GM12878 (cell line): Measurements from ENCODE around the gene TM7SF3. TPM values are rescaled to one million over a fixed set of nuclear protein-coding genes. Genes with fewer than 3 reads are reported as not detected.

ENCODE experiments used
- CBFB ChIP-seq: IDR thresholded peaks from 2 replicates; pipeline ENCODE4 v1.6.1; 2016; ENCODE audit warnings: antibody characterized with exemption, low read depth
- CBX3 ChIP-seq: fragments of 200-600 bp; sonication (generic); IDR thresholded peaks from 2 replicates; pipeline ENCODE4 v1.6.1; 2016; ENCODE audit warnings: low read depth, borderline replicate concordance
- CREB1 ChIP-seq: IDR thresholded peaks from 2 replicates; pipeline ENCODE4 v1.6.1; 2012; ENCODE audit warnings: low read depth, mild to moderate bottlenecking, inconsistent platforms
- FOS ChIP-seq: IDR thresholded peaks from 3 replicates; pipeline ENCODE4 v1.6.1; 2011; ENCODE audit warnings: borderline replicate concordance; ENCODE audit not compliant: insufficient read length; ENCODE audit errors: extremely low read depth
- FOXM1 ChIP-seq: IDR thresholded peaks from 2 replicates; pipeline ENCODE4 v1.6.1; 2012; ENCODE audit warnings: low read depth, mild to moderate bottlenecking, inconsistent platforms, low read length, moderate library complexity
- KDM1A ChIP-seq: fragments of 200-600 bp; sonication (generic); IDR thresholded peaks from 2 replicates; pipeline ENCODE4 v1.6.1; 2016; ENCODE audit warnings: borderline replicate concordance
- NFYB ChIP-seq: IDR thresholded peaks from 2 replicates; pipeline ENCODE4 v1.6.1; 2011; ENCODE audit warnings: low read depth, mild to moderate bottlenecking, low read length, improper control_type of control experiment, moderate library complexity; ENCODE audit not compliant: insufficient read depth
- NR2C2 ChIP-seq: IDR thresholded peaks from 2 replicates; pipeline ENCODE4 v1.6.1; 2011; ENCODE audit warnings: borderline replicate concordance, low read depth; ENCODE audit not compliant: control insufficient read depth, insufficient read length
- RAD51 ChIP-seq: fragments of 450-650 bp; IDR thresholded peaks from 2 replicates; pipeline ENCODE4 v1.6.1; 2016; ENCODE audit warnings: moderate library complexity, mild to moderate bottlenecking, inconsistent platforms
- WRNIP1 ChIP-seq: IDR thresholded peaks from 2 replicates; pipeline ENCODE4 v1.6.1; 2011; ENCODE audit warnings: low read depth, low read length, improper control_type of control experiment, borderline replicate concordance
- polyA plus RNA-seq, 11 experiments: library from polyadenylated mRNA; depleted of rRNA in 4 of 11; unstranded in 6 of 11; stranded (reverse) in 5 of 11; fragments of >200 nt; fragmentation: Nextera tagmentation in 4 of 11; fragmentation: Illumina TruSeq in 1 of 11; extraction: Ambion mirVana in 4 of 11; extraction: Trizol in 1 of 11; gene quantifications; 1 replicate in 1 of 11; 2 replicates in 10 of 11; pipeline versions ENCODE4 v1.2.1 to v1.2.3, GENCODE V29; 2011 to 2016; ENCODE audit warnings: inconsistent platforms in 2 of 11, missing spikeins in 2 of 11, low read depth in 1 of 11
- total RNA-seq, 4 experiments: library from RNA; depleted of rRNA in 3 of 4; stranded (reverse); fragments of >200 nt in 3 of 4; fragmentation: Illumina TruSeq in 1 of 4; extraction: Trizol in 1 of 4; gene quantifications; 2 replicates each; pipeline versions ENCODE4 v1.2.1 to v1.2.3, GENCODE V29; 2013 to 2021
- TF ChIP-seq, protein P1 (sequence below): IDR thresholded peaks from 2 replicates; pipeline ENCODE4 v1.6.1; 2012; ENCODE audit warnings: low read length, inconsistent platforms
- TF ChIP-seq, protein P2 (sequence below): IDR thresholded peaks from 2 replicates; pipeline ENCODE4 v1.6.1; 2012; ENCODE audit warnings: mild to moderate bottlenecking, low read depth, low read length
- TF ChIP-seq, protein P3 (sequence below): fragments of 450-650 bp; formaldehyde crosslinking; IDR thresholded peaks from 2 replicates; pipeline ENCODE4 v1.4.0; 2022; ENCODE audit warnings: mild to moderate bottlenecking, moderate library complexity
- TF ChIP-seq, protein P4 (sequence below): IDR thresholded peaks from 2 replicates; pipeline ENCODE4 v1.6.1; 2012; ENCODE audit warnings: low read depth, low read length, improper control_type of control experiment
- TF ChIP-seq, protein P5 (sequence below): fragments of 450-650 bp; IDR thresholded peaks from 2 replicates; pipeline ENCODE4 v1.6.1; 2017; ENCODE audit warnings: mild to moderate bottlenecking

The TM7SF3 gene
- total and polyA plus RNA-seq, 10 of the 15 experiments (the other 5 are each of a cell fraction or from before 2014, with no cell fraction given): 31.4 to 341 (median 74.8) TPM

DNA sequence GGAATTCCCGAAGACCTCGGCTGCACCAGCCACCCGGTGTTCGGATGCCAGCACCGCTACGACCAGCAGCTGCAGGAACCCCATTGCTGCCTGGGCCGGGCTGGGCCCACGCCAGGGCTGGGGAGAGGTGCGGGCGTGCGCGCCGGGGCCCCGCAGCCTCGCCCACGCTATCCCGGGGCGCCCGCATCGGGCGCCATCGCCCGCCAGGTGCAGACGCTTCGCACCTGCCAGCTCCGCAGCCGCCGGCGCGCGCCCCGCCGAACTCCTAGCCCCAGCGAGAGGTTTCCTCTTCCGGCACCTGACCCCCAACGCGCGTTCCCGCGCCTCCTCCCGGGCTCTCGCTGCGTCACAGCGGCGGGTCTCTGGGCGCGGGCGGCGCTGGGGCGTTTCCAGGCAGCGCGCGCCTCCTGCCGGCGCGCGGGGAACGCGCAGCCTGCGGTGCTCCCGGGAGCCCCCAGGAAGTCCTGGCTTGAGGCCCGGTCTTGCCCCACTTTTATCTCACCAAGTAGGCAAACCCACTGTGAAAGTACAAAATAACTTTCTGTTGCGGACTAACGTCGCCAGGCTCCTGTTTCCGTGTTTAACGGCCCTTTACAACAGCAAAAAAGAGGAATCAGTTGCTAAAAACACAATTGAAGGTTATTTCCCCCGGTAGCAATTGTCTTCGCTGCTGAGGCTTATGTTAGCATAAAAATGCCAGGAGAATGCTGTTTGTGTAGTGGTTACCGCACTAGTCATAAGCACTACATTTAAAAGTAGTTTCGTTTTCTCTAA, at the start of gene TM7SF3 (continued):
- TF ChIP-seq FOS: no peak
- TF ChIP-seq CBFB: 0 out of 2 replicates have a peak, but pooled peaks have one; percentile 70
- TF ChIP-seq, protein P1, sequence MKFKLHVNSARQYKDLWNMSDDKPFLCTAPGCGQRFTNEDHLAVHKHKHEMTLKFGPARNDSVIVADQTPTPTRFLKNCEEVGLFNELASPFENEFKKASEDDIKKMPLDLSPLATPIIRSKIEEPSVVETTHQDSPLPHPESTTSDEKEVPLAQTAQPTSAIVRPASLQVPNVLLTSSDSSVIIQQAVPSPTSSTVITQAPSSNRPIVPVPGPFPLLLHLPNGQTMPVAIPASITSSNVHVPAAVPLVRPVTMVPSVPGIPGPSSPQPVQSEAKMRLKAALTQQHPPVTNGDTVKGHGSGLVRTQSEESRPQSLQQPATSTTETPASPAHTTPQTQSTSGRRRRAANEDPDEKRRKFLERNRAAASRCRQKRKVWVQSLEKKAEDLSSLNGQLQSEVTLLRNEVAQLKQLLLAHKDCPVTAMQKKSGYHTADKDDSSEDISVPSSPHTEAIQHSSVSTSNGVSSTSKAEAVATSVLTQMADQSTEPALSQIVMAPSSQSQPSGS: peak; percentile 66; the same call in 1 of the 2 replicates
- no peak for TF ChIP-seq NR2C2
- TF ChIP-seq FOXM1: peak; percentile 70; the same call in 1 of the 2 replicates
- TF ChIP-seq, protein P2, sequence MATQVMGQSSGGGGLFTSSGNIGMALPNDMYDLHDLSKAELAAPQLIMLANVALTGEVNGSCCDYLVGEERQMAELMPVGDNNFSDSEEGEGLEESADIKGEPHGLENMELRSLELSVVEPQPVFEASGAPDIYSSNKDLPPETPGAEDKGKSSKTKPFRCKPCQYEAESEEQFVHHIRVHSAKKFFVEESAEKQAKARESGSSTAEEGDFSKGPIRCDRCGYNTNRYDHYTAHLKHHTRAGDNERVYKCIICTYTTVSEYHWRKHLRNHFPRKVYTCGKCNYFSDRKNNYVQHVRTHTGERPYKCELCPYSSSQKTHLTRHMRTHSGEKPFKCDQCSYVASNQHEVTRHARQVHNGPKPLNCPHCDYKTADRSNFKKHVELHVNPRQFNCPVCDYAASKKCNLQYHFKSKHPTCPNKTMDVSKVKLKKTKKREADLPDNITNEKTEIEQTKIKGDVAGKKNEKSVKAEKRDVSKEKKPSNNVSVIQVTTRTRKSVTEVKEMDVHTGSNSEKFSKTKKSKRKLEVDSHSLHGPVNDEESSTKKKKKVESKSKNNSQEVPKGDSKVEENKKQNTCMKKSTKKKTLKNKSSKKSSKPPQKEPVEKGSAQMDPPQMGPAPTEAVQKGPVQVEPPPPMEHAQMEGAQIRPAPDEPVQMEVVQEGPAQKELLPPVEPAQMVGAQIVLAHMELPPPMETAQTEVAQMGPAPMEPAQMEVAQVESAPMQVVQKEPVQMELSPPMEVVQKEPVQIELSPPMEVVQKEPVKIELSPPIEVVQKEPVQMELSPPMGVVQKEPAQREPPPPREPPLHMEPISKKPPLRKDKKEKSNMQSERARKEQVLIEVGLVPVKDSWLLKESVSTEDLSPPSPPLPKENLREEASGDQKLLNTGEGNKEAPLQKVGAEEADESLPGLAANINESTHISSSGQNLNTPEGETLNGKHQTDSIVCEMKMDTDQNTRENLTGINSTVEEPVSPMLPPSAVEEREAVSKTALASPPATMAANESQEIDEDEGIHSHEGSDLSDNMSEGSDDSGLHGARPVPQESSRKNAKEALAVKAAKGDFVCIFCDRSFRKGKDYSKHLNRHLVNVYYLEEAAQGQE: no peak
- TF ChIP-seq, protein P3, sequence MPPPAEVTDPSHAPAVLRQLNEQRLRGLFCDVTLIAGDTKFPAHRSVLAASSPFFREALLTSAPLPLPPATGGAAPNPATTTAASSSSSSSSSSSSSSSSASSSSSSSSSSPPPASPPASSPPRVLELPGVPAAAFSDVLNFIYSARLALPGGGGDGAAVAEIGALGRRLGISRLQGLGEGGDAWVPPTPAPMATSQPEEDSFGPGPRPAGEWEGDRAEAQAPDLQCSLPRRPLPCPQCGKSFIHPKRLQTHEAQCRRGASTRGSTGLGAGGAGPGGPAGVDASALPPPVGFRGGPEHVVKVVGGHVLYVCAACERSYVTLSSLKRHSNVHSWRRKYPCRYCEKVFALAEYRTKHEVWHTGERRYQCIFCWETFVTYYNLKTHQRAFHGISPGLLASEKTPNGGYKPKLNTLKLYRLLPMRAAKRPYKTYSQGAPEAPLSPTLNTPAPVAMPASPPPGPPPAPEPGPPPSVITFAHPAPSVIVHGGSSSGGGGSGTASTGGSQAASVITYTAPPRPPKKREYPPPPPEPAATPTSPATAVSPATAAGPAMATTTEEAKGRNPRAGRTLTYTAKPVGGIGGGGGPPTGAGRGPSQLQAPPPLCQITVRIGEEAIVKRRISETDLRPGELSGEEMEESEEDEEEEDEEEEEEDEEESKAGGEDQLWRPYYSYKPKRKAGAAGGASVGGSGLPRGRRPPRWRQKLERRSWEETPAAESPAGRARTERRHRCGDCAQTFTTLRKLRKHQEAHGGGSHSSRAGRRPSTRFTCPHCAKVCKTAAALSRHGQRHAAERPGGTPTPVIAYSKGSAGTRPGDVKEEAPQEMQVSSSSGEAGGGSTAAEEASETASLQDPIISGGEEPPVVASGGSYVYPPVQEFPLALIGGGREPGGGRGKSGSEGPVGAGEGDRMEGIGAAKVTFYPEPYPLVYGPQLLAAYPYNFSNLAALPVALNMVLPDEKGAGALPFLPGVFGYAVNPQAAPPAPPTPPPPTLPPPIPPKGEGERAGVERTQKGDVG (CRISPR knock-in tag): no peak
- TF ChIP-seq CREB1: peak; percentile 77
- TF ChIP-seq, protein P4, sequence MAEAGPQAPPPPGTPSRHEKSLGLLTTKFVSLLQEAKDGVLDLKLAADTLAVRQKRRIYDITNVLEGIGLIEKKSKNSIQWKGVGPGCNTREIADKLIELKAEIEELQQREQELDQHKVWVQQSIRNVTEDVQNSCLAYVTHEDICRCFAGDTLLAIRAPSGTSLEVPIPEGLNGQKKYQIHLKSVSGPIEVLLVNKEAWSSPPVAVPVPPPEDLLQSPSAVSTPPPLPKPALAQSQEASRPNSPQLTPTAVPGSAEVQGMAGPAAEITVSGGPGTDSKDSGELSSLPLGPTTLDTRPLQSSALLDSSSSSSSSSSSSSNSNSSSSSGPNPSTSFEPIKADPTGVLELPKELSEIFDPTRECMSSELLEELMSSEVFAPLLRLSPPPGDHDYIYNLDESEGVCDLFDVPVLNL: peak; percentile 49; the same call in 1 of the 2 replicates
- TF ChIP-seq NFYB: no peak
- no peak for TF ChIP-seq CBX3
- peak; percentile 76; the same call in 1 of the 2 replicates for TF ChIP-seq WRNIP1
- TF ChIP-seq, protein P5, sequence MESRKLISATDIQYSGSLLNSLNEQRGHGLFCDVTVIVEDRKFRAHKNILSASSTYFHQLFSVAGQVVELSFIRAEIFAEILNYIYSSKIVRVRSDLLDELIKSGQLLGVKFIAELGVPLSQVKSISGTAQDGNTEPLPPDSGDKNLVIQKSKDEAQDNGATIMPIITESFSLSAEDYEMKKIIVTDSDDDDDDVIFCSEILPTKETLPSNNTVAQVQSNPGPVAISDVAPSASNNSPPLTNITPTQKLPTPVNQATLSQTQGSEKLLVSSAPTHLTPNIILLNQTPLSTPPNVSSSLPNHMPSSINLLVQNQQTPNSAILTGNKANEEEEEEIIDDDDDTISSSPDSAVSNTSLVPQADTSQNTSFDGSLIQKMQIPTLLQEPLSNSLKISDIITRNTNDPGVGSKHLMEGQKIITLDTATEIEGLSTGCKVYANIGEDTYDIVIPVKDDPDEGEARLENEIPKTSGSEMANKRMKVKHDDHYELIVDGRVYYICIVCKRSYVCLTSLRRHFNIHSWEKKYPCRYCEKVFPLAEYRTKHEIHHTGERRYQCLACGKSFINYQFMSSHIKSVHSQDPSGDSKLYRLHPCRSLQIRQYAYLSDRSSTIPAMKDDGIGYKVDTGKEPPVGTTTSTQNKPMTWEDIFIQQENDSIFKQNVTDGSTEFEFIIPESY: no peak
- no peak for TF ChIP-seq RAD51
- no peak for TF ChIP-seq KDM1A
